Smooth muscle cell (in vitro differentiated cells): ENCODE data around the gene CTBP1. TPM values are rescaled to one million over a fixed set of nuclear protein-coding genes. Genes with fewer than 3 reads are reported as not detected.

Source experiments
- DNase-seq: peaks from one replicate; lab custom pipeline; 2025; ENCODE audit not compliant: unreplicated experiment; lab: John Stamatoyannopoulos, UW
- H2AFZ ChIP-seq: fragments of 200-600 bp; sonication (generic); 2 replicates; pipeline ENCODE4 v1.6.0; 2016; ENCODE audit warnings: antibody characterized with exemption, low read depth, mild to moderate bottlenecking
- H3F3A ChIP-seq: fragments of 200-600 bp; sonication (generic); 2 replicates; pipeline ENCODE4 v1.6.0; 2017; ENCODE audit warnings: antibody characterized with exemption, low read depth
- H3K27ac ChIP-seq: fragments of 200-600 bp; sonication (generic); 2 replicates; pipeline ENCODE4 v1.5.1; 2016; ENCODE audit warnings: low read depth, mild to moderate bottlenecking
- H3K27me3 ChIP-seq: fragments of 200-600 bp; sonication (generic); 2 replicates; pipeline ENCODE4 v1.6.1; 2016; ENCODE audit warnings: low read depth, mild to moderate bottlenecking
- H3K36me3 ChIP-seq: fragments of 200-600 bp; sonication (generic); 2 replicates; pipeline ENCODE4 v1.5.1; 2016; ENCODE audit warnings: low read depth
- H3K4me1 ChIP-seq: fragments of 200-600 bp; sonication (generic); 2 replicates; pipeline ENCODE4 v1.5.1; 2016; ENCODE audit warnings: low read depth
- H3K4me2 ChIP-seq: fragments of 200-600 bp; sonication (generic); 2 replicates; pipeline ENCODE4 v1.6.0; 2016; ENCODE audit warnings: mild to moderate bottlenecking
- H3K4me3 ChIP-seq: fragments of 200-600 bp; sonication (generic); 2 replicates; pipeline ENCODE4 v1.5.1; 2016; ENCODE audit warnings: mild to moderate bottlenecking
- H3K79me2 ChIP-seq: fragments of 200-600 bp; sonication (generic); 2 replicates; pipeline ENCODE4 v1.6.0; 2016; ENCODE audit warnings: low read depth, mild to moderate bottlenecking
- H3K9ac ChIP-seq: fragments of 200-600 bp; sonication (generic); 2 replicates; pipeline ENCODE4 v1.6.0; 2016; ENCODE audit warnings: low read depth
- H3K9me3 ChIP-seq: fragments of 200-600 bp; sonication (generic); replicated peaks from 2 replicates; pipeline ENCODE4 v1.5.1; 2016; ENCODE audit warnings: low read depth
- H4K20me1 ChIP-seq: fragments of 200-600 bp; sonication (generic); 2 replicates; pipeline ENCODE4 v1.6.0; 2016; ENCODE audit warnings: low read depth
- WGBS: methylation state at CpG from one replicate; pipeline ENCODE4 v1.1.7; 2016; ENCODE audit warnings: low lambda C conversion rate; 5-methylcytosine and 5-hydroxymethylcytosine counted together
- polyA plus RNA-seq: library from polyadenylated mRNA; unstranded; fragments of >200 nt; fragmentation: Nextera tagmentation; extraction: Ambion mirVana; gene quantifications from 2 replicates; pipeline ENCODE4 v1.2.1, GENCODE V29; 2016
- total RNA-seq: library from RNA; depleted of rRNA; stranded (reverse); fragments of >200 nt; gene quantifications from 2 replicates; pipeline ENCODE4 v1.2.3, GENCODE V29; 2014
- TF ChIP-seq, protein P1 (sequence below): fragments of 200-600 bp; sonication (generic); IDR thresholded peaks from 2 replicates; pipeline ENCODE4 v1.5.1; 2017; ENCODE audit warnings: borderline replicate concordance, mild to moderate bottlenecking, antibody characterized with exemption; ENCODE audit not compliant: insufficient read depth, poor library complexity, severe bottlenecking

Gene CTBP1
- total and polyA plus RNA-seq, 2 experiments from 2014 or later, result 76.9 to 132 TPM

GRCh38 chr4:1213336-1213995, 35.5 kb downstream of the CTBP1 start:
- no peak overlapping the region for H3K27ac ChIP-seq
- H3K9ac ChIP-seq, result no peak overlapping the region
- H4K20me1 ChIP-seq, result peaks cover 42% of the 10 kb centered on the region
- 94% methylated on average over 20 of the region's 20 CpGs for WGBS
- H3K36me3 ChIP-seq, result no peaks in the 10 kb centered on the region
- H3K4me1 ChIP-seq, result no peaks in the 10 kb centered on the region
- H2AFZ ChIP-seq, result no peak overlapping the region
- TF ChIP-seq, protein P1, sequence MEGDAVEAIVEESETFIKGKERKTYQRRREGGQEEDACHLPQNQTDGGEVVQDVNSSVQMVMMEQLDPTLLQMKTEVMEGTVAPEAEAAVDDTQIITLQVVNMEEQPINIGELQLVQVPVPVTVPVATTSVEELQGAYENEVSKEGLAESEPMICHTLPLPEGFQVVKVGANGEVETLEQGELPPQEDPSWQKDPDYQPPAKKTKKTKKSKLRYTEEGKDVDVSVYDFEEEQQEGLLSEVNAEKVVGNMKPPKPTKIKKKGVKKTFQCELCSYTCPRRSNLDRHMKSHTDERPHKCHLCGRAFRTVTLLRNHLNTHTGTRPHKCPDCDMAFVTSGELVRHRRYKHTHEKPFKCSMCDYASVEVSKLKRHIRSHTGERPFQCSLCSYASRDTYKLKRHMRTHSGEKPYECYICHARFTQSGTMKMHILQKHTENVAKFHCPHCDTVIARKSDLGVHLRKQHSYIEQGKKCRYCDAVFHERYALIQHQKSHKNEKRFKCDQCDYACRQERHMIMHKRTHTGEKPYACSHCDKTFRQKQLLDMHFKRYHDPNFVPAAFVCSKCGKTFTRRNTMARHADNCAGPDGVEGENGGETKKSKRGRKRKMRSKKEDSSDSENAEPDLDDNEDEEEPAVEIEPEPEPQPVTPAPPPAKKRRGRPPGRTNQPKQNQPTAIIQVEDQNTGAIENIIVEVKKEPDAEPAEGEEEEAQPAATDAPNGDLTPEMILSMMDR, result no peak
- H3K4me2 ChIP-seq, result no peak overlapping the region
- H3K79me2 ChIP-seq, result peaks cover 7% of the 10 kb centered on the region
- no peak overlapping the region for H3K4me3 ChIP-seq
- no peaks in the 10 kb centered on the region for H3K9me3 ChIP-seq
- H3F3A ChIP-seq, result no peaks in the 10 kb centered on the region
- H3K27me3 ChIP-seq, result no peaks in the 10 kb centered on the region
- no peak for DNase-seq

DNA sequence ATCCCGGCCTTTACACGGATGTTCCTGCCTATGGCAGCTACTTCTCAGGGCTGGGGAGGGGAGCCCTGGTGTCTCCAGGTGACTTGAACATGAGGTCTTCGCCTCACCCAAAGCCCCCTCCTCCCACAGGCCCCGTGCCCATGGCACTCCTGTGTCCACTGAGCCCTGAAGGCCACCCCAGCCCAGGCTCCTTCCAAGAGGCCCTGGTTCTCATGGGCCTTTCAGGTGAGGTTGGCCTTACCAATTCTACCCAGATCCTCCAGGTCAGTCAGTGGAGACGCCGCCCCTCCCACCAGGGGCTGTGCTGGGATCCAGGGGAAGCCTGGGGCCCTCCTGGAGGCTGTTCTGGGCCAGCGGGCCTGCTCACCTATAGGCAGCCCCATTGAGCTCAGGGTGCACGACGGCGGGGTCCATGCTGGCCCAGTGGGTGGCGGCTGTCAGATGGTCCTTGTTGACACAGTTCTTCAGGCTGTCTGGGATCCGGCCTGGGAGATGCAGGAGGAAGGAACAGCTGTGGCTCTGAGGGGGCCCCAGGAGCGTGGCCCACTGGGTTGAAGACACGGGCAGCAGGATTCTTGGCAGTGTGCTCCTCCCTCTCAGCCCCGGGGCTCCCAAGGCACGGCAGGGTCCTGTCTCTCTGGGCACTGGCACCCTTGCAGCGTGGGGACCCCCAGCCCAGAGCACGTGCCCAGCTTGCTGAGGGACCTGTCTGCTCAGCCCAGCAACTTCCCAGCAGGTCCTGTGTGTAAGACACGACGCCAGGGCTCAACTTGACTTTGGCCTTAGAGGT, 36.2 kb downstream of the CTBP1 start:
- H3K79me2 ChIP-seq, result peaks cover 4% of the 10 kb centered on the region
- H3K27me3 ChIP-seq, result no peaks in the 10 kb centered on the region
- no peak overlapping the region for H3K9ac ChIP-seq
- WGBS, result 98% methylated on average over 18 of the region's 20 CpGs
- H3K27ac ChIP-seq, result no peak overlapping the region
- TF ChIP-seq, protein P1, result no peak
- H2AFZ ChIP-seq, result no peak overlapping the region
- H3K36me3 ChIP-seq, result no peaks in the 10 kb centered on the region
- DNase-seq, result no peak
- no peaks in the 10 kb centered on the region for H3K4me1 ChIP-seq
- H3K4me3 ChIP-seq, result no peak overlapping the region
- no peaks in the 10 kb centered on the region for H3F3A ChIP-seq
- H4K20me1 ChIP-seq, result peaks cover 35% of the 10 kb centered on the region
- no peak overlapping the region for H3K4me2 ChIP-seq
- H3K9me3 ChIP-seq, result no peaks in the 10 kb centered on the region

- Histone ChIP-seq H2AFZ (no peak overlapping the region), H3K27ac (no peak overlapping the region), H3K4me2 (no peak overlapping the region), H3K27me3 (no peaks in the 10 kb centered on the region), H3K4me1 (no peaks in the 10 kb centered on the region), H3K36me3 (no peaks in the 10 kb centered on the region), H3K4me3 (no peak overlapping the region), H3F3A (no peaks in the 10 kb centered on the region), H3K9ac (no peak overlapping the region), H4K20me1 (peaks cover 28% of the 10 kb centered on the region), H3K9me3 (no peaks in the 10 kb centered on the region), H3K79me2 (no peaks in the 10 kb centered on the region)
- 93% methylated on average over 30 of the region's 34 CpGs for WGBS
- TF ChIP-seq, protein P1, result no peak
- DNase-seq, result no peak
These were observed 36.9 kb downstream of the CTBP1 start for GRCh38 chr4:1211891-1212545.
